ENCODE measurements around the gene KRABD2.

DNA sequence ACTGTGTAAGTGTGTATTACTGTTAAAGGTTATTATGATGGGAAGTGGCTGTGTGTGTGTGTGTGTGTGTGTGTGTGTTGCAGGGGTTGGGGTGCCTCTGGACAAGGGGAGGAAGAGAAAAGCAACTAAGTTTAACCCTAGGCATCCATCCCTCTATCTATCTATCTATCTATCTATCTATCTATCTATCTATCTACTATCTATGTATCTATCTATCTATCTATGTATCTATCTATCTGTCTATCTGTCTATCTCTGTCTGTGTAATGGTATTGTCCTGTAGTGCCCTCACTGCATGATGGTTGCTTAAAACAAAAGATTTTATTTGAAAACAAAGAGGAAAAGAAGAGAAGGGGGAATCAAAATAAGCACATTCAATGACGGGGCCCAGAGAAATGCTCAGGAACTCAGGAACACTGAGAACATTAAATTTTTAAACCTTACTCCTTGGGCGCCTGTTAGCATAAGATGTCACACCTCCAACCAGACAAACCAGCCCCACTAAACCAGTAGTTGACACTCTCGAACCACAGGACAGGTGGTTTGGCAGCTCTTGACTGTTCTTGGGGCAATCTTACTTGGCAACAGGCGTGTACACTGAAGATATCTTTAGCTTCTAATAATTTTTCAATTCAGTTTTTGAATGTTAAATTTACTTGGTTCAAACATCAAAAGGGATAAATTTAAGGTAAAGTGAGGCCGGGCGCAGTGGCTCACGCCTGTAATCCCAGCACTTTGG lies 11.6 kb upstream of the KRABD2 start:
- TF ChIP-seq ZNF274 (IDR thresholded peaks at IDR 0.05; ENCODE audit: low read depth, low read length) (no peak), YY1 (IDR thresholded peaks at IDR 0.05; ENCODE audit: insufficient read depth, insufficient read length) (no peak), SUZ12 (IDR thresholded peaks at IDR 0.05; ENCODE audit: extremely low read depth, insufficient read depth, insufficient read length) (no peak)

Measured in NT2/D1 (cell line).